T-helper 22 cell (primary cell): Measurements from ENCODE around the gene PPFIBP2.
"Not testable (repeated sequence)": the region's sequence is repeated elsewhere in the genome, so short reads cannot be mapped to it uniquely, and the experiment has no call there.

Source experiments
- DNase-seq: peaks from one replicate; pipeline ENCODE4 v3.0.0-alpha.2; 2020; ENCODE audit warnings: low read depth

PPFIBP2 gene

GRCh38 chr11:7636350-7636749, 122.6 kb downstream of the PPFIBP2 start:
- DNase-seq = no peak

- no peak for DNase-seq
Observed at GRCh38 chr11:7637447-7638157, 123.8 kb downstream of the PPFIBP2 start.

GRCh38 chr11:7638710-7639642, 125.2 kb downstream of the PPFIBP2 start:
- DNase-seq = no peak

- DNase-seq = no peak
Observed at GRCh38 chr11:7639643-7640025, 125.8 kb downstream of the PPFIBP2 start.

- no peak for DNase-seq
Observed at GRCh38 chr11:7640816-7641215, 127.0 kb downstream of the PPFIBP2 start.

- DNase-seq = no peak
Observed at GRCh38 chr11:7642747-7643146, 128.9 kb downstream of the PPFIBP2 start.

DNA sequence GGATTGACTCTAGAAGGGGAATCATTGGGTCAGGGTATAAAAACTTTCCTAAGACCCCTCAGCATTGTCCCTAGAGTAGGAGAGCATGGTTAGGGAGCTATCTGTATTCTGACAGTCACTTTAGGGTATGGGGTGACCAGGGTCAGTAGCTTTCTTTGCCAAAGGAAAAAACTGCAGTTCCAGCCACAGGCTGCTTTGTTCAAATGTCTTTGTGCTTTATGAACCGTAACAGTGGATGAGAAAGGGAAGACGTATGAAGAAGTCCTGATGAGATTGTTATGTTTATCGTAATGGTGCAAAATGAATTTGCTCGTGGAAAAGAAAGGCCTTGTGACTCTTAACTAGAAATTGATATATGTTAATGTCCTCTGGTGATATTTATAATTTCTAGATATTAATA, 129.5 kb downstream of the PPFIBP2 start:
- DNase-seq = no peak

DNA sequence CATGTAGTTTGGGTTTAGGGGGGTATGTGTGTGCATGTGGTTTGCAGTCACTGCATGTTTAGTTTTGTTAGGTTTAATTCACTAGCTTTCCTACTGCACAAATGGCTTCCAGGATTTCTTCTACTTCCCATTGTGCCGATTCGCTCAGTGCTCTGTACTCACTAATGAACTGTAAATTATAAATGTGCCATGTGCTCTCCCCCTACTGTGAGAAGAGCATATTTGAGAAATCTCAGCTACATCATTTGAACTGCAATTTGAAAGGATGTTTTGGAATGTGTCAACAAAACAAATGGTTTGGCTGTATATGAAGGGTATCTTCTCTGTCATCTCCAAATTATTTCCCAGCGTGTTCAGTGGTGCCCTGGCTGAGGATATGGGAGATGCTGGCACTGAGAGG, 131.4 kb downstream of the PPFIBP2 start:
- DNase-seq = no peak

DNA sequence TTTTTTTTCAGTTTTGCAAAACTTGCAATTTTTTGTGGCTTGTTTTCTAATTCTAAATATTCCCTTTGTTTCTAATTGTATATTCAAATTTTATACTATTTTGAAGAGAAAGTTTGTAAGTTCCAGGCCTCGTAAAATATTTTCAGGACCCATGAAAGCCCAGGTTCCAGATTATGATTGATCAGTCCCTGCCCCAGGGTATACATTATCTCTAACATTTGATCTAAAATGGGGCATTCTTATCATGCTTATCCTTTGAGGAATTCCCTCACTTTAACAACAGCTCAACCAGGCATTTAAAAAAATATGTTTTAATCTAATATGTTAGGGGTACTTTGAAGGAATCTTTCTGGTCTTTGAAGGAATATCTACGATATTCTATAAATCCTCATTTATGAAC, 133.1 kb downstream of the PPFIBP2 start:
- no peak for DNase-seq

DNA sequence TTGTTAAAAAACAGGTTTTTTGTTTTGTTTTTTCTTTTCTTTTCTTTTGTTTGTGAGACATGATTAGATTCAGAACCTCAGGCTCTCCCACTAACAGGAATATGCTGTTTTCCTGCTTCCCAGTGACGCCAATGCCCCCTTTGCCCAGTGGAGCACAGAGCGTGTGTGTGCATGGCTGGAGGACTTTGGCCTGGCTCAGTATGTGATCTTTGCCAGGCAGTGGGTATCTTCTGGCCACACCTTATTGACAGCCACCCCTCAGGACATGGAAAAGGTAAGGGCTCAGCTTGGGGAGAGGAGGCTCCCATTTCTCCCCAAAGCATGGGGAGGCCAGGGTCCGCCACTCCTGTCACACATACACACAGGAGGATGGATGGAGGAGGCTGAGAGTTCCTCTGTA, 134.5 kb downstream of the PPFIBP2 start:
- DNase-seq = no peak

GRCh38 chr11:7651140-7651551, 137.3 kb downstream of the PPFIBP2 start:
- DNase-seq = no peak

DNA sequence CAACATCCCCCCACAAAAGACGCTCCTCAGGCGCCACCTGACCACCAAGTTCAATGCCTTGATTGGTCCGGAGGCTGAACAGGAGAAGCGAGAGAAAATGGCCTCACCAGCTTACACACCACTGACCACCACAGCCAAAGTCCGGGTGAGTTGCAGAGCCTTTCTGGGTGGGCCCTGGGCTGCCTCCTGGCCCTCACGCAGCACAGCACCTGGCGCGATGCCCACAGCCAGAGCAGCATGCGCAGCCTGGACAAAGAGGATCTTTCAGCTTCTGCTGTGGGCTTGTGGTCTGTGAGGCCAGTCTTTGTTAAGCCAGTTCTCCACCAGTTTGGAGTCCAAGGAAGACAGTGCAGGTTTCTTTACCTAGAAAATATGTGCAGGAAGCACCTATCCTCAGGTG, 137.9 kb downstream of the PPFIBP2 start:
- DNase-seq = no peak

GRCh38 chr11:7654195-7654705, 140.5 kb downstream of the PPFIBP2 start:
- no peak for DNase-seq

- DNase-seq = no peak
Observed at GRCh38 chr11:7655253-7656217, 141.7 kb downstream of the PPFIBP2 start.

- DNase-seq = no peak
Observed at GRCh38 chr11:7656704-7657103, 142.9 kb downstream of the PPFIBP2 start.

DNA sequence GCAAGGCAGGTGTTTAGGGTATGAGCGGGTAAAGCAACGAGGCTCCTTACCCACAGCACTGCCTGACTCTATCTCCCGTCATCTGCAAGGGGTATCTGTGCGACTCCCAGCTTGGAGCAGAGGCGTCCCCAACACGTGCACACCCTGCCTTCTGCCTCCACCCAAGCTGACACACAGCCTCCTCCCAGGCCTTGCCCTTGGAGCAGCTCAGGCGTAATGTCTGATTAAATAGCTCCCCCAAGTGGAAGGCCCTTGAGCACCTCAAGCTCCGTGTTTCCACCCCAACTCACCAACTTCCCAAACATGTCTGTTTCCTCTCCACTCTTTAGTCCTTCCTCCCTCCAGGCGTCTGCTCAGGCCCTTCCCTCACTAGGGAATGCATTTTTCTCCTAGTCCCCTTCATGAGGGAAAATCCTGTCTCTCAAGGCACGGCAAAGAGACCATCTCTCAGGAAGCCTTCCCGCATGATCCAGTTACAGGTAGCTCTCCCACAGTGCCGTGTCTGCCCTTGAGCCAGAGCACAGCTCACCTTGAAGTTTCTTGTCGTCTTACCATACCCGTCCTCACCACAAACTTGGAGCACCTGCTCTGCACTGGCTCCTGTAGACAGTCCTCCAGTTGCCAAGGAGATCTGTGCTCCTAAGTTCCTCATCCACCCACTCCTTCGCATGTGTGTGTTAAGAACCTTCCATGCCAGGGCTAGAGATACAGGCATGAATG, 143.7 kb downstream of the PPFIBP2 start:
- no peak for DNase-seq

DNA sequence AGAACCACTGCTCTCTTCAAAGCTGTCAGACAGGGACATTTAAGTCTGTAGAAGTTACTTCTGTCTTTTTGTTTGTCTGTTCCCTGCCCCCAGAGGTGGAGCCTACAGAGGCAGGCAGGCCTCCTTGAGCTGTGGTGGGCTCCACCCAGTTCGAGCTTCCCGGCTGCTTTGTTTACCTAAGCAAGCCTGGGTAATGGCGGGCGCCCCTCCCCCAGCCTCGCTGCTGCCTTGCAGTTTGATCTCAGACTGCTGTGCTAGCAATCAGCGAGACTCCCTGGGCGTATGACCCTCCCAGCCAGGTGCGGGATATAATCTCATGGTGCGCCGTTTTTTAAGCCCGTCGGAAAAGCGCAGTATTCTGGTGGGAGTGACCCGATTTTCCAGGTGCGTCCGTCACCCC, 149.7 kb downstream of the PPFIBP2 start:
- not testable (repeated sequence) for DNase-seq

- DNase-seq = no peak
Observed at GRCh38 chr11:7664867-7665266, 151.1 kb downstream of the PPFIBP2 start.

DNA sequence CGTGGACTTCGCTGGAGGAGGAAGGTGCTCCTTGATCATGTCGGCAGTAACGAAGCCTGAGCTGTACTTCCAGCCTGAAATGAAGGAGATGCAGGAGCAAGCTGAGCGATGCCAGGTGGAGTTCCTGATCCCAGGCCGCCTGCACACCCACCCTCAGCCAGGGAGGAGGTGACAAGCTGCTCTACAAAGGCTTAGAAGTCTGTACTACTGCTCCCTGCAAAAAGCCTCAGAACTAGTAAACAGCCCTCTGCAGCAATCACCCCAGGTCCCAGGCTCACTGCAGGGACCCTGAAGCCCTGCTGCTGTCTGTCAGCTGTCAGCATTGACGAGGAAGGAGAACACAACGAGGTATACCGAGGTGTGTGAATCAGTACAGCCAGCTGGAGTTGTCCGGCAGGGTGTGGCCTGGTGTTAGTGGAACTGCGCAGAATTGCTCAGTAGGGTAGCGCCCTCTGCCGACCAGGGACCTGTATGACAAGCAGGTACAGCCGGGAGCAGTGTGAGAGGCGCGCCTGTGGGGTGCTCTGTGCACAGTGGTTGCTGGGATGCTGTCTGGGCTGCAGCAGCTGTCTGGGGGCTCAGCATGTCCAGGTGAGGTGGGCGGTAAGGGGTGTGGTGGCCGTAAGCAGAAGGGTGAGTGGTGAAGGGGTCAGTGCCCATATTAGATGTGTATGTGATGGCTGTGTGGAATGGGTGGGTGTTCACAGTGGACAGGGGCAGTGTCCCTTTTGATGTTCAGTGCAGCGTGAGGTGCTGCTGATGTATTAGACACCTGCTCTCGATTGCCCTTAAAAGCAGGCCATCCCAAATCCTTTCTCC, 151.9 kb downstream of the PPFIBP2 start:
- peak; percentile 31 for DNase-seq

- DNase-seq = no peak
Observed at GRCh38 chr11:7666292-7666866, 152.6 kb downstream of the PPFIBP2 start.
